ENCODE results near the gene IL11RA. TPM values are rescaled to one million over a fixed set of nuclear protein-coding genes. Genes with fewer than 3 reads are reported as not detected.

Gene IL11RA
- total and polyA plus RNA-seq, 10 of the 15 experiments (the other 5 are each of a cell fraction or from before 2014, with no cell fraction given) = 0.32 to 5.8 (median 2.2) TPM

DNA sequence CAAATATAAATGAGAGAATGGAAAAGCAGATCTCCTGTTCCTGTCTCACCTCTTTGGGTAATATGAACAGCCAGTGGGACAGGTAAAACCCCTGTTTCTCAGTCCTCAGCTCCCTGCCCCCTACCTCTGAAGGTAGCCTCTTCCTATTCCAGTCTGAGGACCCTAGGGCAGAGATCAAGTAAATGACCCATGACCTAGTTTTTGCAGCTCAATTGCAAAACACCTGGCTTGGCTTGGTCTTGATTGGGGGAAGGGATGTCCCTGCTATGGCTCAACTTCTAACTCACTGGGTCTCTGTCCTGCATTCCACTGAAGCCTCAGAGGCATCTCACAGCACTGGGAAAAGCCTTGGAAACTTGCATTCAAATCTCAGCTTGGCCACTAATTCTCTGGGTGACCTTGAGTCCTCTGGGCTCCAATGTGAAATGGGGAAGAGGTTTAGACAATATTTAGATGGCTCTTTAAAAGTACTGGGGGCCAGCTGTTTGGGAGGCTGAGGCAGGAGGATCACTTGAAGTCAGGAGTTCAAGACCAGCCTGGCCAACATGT lies 7.1 kb upstream of the IL11RA start (continued):
- TF ChIP-seq STAT1 (conservative IDR thresholded peaks at IDR 0.05) (no peak), EED (IDR thresholded peaks at IDR 0.05; ENCODE audit: low read depth) (no peak), ZBED1 (IDR thresholded peaks at IDR 0.05; ENCODE audit: borderline replicate concordance) (no peak), SUPT20H (IDR thresholded peaks at IDR 0.05; ENCODE audit: borderline replicate concordance, control insufficient read depth, low read depth, low read length) (no peak)
- TF ChIP-seq, protein P1, sequence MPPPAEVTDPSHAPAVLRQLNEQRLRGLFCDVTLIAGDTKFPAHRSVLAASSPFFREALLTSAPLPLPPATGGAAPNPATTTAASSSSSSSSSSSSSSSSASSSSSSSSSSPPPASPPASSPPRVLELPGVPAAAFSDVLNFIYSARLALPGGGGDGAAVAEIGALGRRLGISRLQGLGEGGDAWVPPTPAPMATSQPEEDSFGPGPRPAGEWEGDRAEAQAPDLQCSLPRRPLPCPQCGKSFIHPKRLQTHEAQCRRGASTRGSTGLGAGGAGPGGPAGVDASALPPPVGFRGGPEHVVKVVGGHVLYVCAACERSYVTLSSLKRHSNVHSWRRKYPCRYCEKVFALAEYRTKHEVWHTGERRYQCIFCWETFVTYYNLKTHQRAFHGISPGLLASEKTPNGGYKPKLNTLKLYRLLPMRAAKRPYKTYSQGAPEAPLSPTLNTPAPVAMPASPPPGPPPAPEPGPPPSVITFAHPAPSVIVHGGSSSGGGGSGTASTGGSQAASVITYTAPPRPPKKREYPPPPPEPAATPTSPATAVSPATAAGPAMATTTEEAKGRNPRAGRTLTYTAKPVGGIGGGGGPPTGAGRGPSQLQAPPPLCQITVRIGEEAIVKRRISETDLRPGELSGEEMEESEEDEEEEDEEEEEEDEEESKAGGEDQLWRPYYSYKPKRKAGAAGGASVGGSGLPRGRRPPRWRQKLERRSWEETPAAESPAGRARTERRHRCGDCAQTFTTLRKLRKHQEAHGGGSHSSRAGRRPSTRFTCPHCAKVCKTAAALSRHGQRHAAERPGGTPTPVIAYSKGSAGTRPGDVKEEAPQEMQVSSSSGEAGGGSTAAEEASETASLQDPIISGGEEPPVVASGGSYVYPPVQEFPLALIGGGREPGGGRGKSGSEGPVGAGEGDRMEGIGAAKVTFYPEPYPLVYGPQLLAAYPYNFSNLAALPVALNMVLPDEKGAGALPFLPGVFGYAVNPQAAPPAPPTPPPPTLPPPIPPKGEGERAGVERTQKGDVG (CRISPR knock-in tag; IDR thresholded peaks at IDR 0.05) = no peak
- TF ChIP-seq, protein P2, sequence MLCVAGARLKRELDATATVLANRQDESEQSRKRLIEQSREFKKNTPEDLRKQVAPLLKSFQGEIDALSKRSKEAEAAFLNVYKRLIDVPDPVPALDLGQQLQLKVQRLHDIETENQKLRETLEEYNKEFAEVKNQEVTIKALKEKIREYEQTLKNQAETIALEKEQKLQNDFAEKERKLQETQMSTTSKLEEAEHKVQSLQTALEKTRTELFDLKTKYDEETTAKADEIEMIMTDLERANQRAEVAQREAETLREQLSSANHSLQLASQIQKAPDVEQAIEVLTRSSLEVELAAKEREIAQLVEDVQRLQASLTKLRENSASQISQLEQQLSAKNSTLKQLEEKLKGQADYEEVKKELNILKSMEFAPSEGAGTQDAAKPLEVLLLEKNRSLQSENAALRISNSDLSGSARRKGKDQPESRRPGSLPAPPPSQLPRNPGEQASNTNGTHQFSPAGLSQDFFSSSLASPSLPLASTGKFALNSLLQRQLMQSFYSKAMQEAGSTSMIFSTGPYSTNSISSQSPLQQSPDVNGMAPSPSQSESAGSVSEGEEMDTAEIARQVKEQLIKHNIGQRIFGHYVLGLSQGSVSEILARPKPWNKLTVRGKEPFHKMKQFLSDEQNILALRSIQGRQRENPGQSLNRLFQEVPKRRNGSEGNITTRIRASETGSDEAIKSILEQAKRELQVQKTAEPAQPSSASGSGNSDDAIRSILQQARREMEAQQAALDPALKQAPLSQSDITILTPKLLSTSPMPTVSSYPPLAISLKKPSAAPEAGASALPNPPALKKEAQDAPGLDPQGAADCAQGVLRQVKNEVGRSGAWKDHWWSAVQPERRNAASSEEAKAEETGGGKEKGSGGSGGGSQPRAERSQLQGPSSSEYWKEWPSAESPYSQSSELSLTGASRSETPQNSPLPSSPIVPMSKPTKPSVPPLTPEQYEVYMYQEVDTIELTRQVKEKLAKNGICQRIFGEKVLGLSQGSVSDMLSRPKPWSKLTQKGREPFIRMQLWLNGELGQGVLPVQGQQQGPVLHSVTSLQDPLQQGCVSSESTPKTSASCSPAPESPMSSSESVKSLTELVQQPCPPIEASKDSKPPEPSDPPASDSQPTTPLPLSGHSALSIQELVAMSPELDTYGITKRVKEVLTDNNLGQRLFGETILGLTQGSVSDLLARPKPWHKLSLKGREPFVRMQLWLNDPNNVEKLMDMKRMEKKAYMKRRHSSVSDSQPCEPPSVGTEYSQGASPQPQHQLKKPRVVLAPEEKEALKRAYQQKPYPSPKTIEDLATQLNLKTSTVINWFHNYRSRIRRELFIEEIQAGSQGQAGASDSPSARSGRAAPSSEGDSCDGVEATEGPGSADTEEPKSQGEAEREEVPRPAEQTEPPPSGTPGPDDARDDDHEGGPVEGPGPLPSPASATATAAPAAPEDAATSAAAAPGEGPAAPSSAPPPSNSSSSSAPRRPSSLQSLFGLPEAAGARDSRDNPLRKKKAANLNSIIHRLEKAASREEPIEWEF (IDR thresholded peaks at IDR 0.05; ENCODE audit: insufficient replicate concordance, low read depth, low read length) = no peak
